Measurements from ENCODE around the gene CNOT4.
A peak's percentile ranks its signal among the peaks of the same experiment; 100 is the strongest.
"Not testable (repeated sequence)": the region's sequence is repeated elsewhere in the genome, so short reads cannot be mapped to it uniquely, and the experiment has no call there.

CNOT4 gene

GRCh38 chr7:135362871-135363270 lies 147.0 kb downstream of the CNOT4 start:
- DNase-seq: no peak
- H3K4me3 ChIP-seq (ENCODE audit: low read depth, low read length): no peak overlapping the region
- no peaks in the 10 kb centered on the region for H3K9me3 ChIP-seq
- H3K36me3 ChIP-seq: peaks cover 3% of the 10 kb centered on the region; the same call in 1 of the 2 replicates
- peak; percentile 29 for TF ChIP-seq CTCF (IDR thresholded peaks at IDR 0.05; ENCODE audit: low read depth, low read length)
- no peaks in the 10 kb centered on the region for H3K27me3 ChIP-seq
- no peaks in the 10 kb centered on the region for H3K4me1 ChIP-seq

GRCh38 chr7:135361788-135362187 lies 148.1 kb downstream of the CNOT4 start:
- H3K36me3 ChIP-seq: peaks cover 3% of the 10 kb centered on the region; the same call in 1 of the 2 replicates
- DNase-seq: no peak
- H3K4me1 ChIP-seq: no peaks in the 10 kb centered on the region
- no peaks in the 10 kb centered on the region for H3K9me3 ChIP-seq
- no peaks in the 10 kb centered on the region for H3K27me3 ChIP-seq
- no peak overlapping the region for H3K4me3 ChIP-seq (ENCODE audit: low read depth, low read length)
- peak; percentile 14; the same call in 1 of the 2 replicates for TF ChIP-seq CTCF (IDR thresholded peaks at IDR 0.05; ENCODE audit: low read depth, low read length)

- Histone ChIP-seq H3K9me3 (no peaks in the 10 kb centered on the region), H3K27me3 (no peaks in the 10 kb centered on the region), H3K4me1 (no peaks in the 10 kb centered on the region), H3K4me3 (ENCODE audit: low read depth, low read length) (no peak overlapping the region), H3K36me3 (peaks cover 3% of the 10 kb centered on the region; the same call in 1 of the 2 replicates)
- no peak for DNase-seq
- no peak for TF ChIP-seq CTCF (IDR thresholded peaks at IDR 0.05; ENCODE audit: low read depth, low read length)
These were observed 150.3 kb downstream of the CNOT4 start for GRCh38 chr7:135359615-135360014.

GRCh38 chr7:135355377-135356048 lies 154.4 kb downstream of the CNOT4 start:
- H3K36me3 ChIP-seq: no peaks in the 10 kb centered on the region
- TF ChIP-seq CTCF (IDR thresholded peaks at IDR 0.05; ENCODE audit: low read depth, low read length): no peak
- no peaks in the 10 kb centered on the region for H3K9me3 ChIP-seq
- H3K4me1 ChIP-seq: no peaks in the 10 kb centered on the region
- no peak for DNase-seq
- no peaks in the 10 kb centered on the region for H3K27me3 ChIP-seq
- no peak overlapping the region for H3K4me3 ChIP-seq (ENCODE audit: low read depth, low read length)

- Histone ChIP-seq H3K4me3 (ENCODE audit: low read depth, low read length) (no peak overlapping the region), H3K4me1 (no peaks in the 10 kb centered on the region), H3K27me3 (no peaks in the 10 kb centered on the region), H3K36me3 (no peaks in the 10 kb centered on the region), H3K9me3 (no peaks in the 10 kb centered on the region)
- DNase-seq: no peak
- no peak for TF ChIP-seq CTCF (IDR thresholded peaks at IDR 0.05; ENCODE audit: low read depth, low read length)
These were observed 156.1 kb downstream of the CNOT4 start for GRCh38 chr7:135353832-135354231.

- no peak for DNase-seq
- H3K4me3 ChIP-seq (ENCODE audit: low read depth, low read length): no peak overlapping the region
- no peaks in the 10 kb centered on the region for H3K9me3 ChIP-seq
- no peak for TF ChIP-seq CTCF (IDR thresholded peaks at IDR 0.05; ENCODE audit: low read depth, low read length)
- H3K36me3 ChIP-seq: no peaks in the 10 kb centered on the region
- H3K27me3 ChIP-seq: no peaks in the 10 kb centered on the region
- no peaks in the 10 kb centered on the region for H3K4me1 ChIP-seq
These were observed 157.6 kb downstream of the CNOT4 start for GRCh38 chr7:135352285-135352684.

- H3K27me3 ChIP-seq; DNase-seq; H3K36me3 ChIP-seq; H3K4me1 ChIP-seq; H3K4me3 ChIP-seq (ENCODE audit: low read depth, low read length); H3K9me3 ChIP-seq: not testable (repeated sequence)
These were observed 158.8 kb downstream of the CNOT4 start for GRCh38 chr7:135351070-135351469.
